ENCODE data around the gene ICE1. TPM values are rescaled to one million over a fixed set of nuclear protein-coding genes. Genes with fewer than 3 reads are reported as not detected.

ICE1 gene
- total RNA-seq, 1 experiment from 2014 or later = 27.8 TPM

DNA sequence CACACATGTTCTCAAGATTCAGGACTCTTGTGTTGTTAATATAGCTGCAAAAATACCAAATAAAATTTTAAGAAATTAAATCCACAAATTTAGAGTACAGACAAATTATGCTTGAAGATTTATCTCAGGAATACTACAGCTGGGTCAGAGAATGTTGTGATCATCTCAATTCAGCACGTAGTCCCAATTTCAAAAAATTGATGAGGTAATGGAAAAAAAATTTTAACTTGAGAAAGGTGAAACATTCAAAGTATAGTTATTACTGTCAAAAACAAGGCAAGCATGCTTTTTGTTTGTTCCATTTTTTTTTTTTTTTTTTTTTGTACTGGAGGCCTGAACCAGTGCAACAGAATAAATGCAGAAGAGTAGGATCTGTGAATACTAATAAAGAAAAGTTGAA, 29.4 kb downstream of the ICE1 start:
- H3K27me3 Mint-ChIP-seq (ENCODE audit: unreplicated experiment) = no peaks in the 10 kb centered on the region
- H3K4me1 Mint-ChIP-seq (ENCODE audit: low read depth, unreplicated experiment) = no peaks in the 10 kb centered on the region
- H3K27ac Mint-ChIP-seq (ENCODE audit: unreplicated experiment) = no peak overlapping the region
- no TSS peak for BruUV-seq (replicated peaks)
- CTCF ChIA-PET = interaction anchor here (0.7 kb wide), 1 partner anchor 136 kb away, joined by 3 read pairs; no protein-coding TSS in a partner anchor
- H3K9me3 Mint-ChIP-seq (ENCODE audit: low read depth, unreplicated experiment) = no peaks in the 10 kb centered on the region
- TF ChIP-seq, protein P1, sequence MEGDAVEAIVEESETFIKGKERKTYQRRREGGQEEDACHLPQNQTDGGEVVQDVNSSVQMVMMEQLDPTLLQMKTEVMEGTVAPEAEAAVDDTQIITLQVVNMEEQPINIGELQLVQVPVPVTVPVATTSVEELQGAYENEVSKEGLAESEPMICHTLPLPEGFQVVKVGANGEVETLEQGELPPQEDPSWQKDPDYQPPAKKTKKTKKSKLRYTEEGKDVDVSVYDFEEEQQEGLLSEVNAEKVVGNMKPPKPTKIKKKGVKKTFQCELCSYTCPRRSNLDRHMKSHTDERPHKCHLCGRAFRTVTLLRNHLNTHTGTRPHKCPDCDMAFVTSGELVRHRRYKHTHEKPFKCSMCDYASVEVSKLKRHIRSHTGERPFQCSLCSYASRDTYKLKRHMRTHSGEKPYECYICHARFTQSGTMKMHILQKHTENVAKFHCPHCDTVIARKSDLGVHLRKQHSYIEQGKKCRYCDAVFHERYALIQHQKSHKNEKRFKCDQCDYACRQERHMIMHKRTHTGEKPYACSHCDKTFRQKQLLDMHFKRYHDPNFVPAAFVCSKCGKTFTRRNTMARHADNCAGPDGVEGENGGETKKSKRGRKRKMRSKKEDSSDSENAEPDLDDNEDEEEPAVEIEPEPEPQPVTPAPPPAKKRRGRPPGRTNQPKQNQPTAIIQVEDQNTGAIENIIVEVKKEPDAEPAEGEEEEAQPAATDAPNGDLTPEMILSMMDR (IDR thresholded peaks at IDR 0.05; ENCODE audit: unreplicated experiment) = no peak
- no peak for DNase-seq
- intact Hi-C loops (cut with micrococcal nuclease; ENCODE audit: unreplicated experiment) = no loop called here
- peaks cover 5% of the 10 kb centered on the region for H3K36me3 Mint-ChIP-seq (ENCODE audit: insufficient read depth, unreplicated experiment)
- no peak overlapping the region for H3K4me3 Mint-ChIP-seq (ENCODE audit: low read depth, unreplicated experiment)

DNA sequence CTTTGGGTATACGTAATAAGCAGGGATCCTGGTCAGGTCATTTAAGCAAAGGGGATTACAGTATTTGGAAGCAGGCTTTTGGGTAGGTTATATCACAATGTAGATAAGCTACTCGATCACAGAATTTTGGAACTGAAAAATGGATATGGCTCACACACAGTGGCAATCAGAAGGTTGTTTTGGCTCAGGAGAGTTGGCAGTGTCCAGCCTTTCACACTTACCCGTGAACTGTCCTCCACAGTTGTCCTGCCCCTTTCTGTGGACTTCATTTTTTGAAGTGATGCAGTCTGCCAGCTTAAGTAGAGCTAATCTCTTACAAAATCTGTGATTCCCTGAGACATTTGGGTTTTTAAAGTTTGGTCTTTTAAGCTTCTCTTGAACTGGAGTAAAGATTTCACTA, 30.7 kb downstream of the ICE1 start:
- Mint-ChIP-seq H3K4me1 (ENCODE audit: low read depth, unreplicated experiment) (no peaks in the 10 kb centered on the region), H3K9me3 (ENCODE audit: low read depth, unreplicated experiment) (no peaks in the 10 kb centered on the region), H3K27ac (ENCODE audit: unreplicated experiment) (no peak overlapping the region), H3K36me3 (ENCODE audit: insufficient read depth, unreplicated experiment) (peaks cover 11% of the 10 kb centered on the region), H3K4me3 (ENCODE audit: low read depth, unreplicated experiment) (no peak overlapping the region), H3K27me3 (ENCODE audit: unreplicated experiment) (no peaks in the 10 kb centered on the region)
- CTCF ChIA-PET = no interaction called here
- TF ChIP-seq, protein P1 (IDR thresholded peaks at IDR 0.05; ENCODE audit: unreplicated experiment) = no peak
- intact Hi-C loops (cut with micrococcal nuclease; ENCODE audit: unreplicated experiment) = no loop called here
- BruUV-seq (replicated peaks) = no TSS peak
- no peak for DNase-seq

DNA sequence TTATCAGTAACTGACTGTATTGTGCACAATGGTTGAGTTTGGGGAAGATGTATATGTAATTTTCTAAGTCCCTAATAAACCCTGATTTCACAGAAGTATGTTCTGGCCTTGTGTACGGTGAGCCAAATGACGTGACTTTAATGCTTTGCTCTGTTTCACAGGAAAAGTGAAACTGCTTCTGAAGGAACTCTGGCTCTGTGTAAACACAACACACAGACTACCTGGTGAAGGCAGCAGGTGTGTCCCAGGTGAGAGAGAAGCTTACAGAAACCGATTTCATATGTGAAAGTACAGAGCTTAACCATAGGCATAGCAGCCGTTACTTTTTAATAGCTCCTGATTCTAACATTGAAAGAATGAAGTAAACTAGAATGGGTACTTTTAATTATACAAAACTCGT, 31.9 kb downstream of the ICE1 start:
- TF ChIP-seq, protein P1 (IDR thresholded peaks at IDR 0.05; ENCODE audit: unreplicated experiment) = no peak

DNA sequence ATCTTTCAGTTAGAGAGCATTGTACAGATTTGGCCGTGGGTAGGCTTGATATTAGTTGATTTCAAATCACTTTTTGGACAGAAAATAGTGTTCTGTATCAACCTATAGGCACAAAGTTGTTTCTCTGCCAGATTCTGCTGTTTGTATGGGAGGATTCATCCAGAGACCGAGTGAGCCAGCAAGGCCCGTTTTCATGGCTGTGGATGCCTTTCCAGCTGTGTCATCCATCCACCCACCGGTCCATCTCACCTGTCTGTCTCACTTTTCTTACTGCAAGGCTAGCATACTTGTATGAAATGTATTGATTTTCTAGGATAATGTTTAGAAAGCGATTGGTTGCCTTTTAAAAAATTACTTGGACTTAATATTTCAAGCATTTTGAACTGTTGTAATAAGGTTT, 34.4 kb downstream of the ICE1 start:
- no peak for DNase-seq
- no peaks in the 10 kb centered on the region for H3K4me1 Mint-ChIP-seq (ENCODE audit: low read depth, unreplicated experiment)
- BruUV-seq (replicated peaks) = no TSS peak
- H3K9me3 Mint-ChIP-seq (ENCODE audit: low read depth, unreplicated experiment) = no peaks in the 10 kb centered on the region
- TF ChIP-seq, protein P1 (IDR thresholded peaks at IDR 0.05; ENCODE audit: unreplicated experiment) = no peak
- no peaks in the 10 kb centered on the region for H3K27me3 Mint-ChIP-seq (ENCODE audit: unreplicated experiment)
- H3K36me3 Mint-ChIP-seq (ENCODE audit: insufficient read depth, unreplicated experiment) = peaks cover 17% of the 10 kb centered on the region
- intact Hi-C loops (cut with micrococcal nuclease; ENCODE audit: unreplicated experiment) = no loop called here
- CTCF ChIA-PET = no interaction called here
- H3K27ac Mint-ChIP-seq (ENCODE audit: unreplicated experiment) = no peak overlapping the region
- H3K4me3 Mint-ChIP-seq (ENCODE audit: low read depth, unreplicated experiment) = no peak overlapping the region

More for the DNA sequence above, 31.9 kb downstream of the ICE1 start:
- CTCF ChIA-PET = no interaction called here
- Mint-ChIP-seq H3K4me1 (ENCODE audit: low read depth, unreplicated experiment) (no peaks in the 10 kb centered on the region), H3K27ac (ENCODE audit: unreplicated experiment) (no peak overlapping the region), H3K9me3 (ENCODE audit: low read depth, unreplicated experiment) (no peaks in the 10 kb centered on the region), H3K36me3 (ENCODE audit: insufficient read depth, unreplicated experiment) (peaks cover 12% of the 10 kb centered on the region), H3K4me3 (ENCODE audit: low read depth, unreplicated experiment) (no peak overlapping the region), H3K27me3 (ENCODE audit: unreplicated experiment) (no peaks in the 10 kb centered on the region)
- BruUV-seq (replicated peaks) = no TSS peak
- no peak for DNase-seq
- intact Hi-C loops (cut with micrococcal nuclease; ENCODE audit: unreplicated experiment) = no loop called here

All from Calu3 (cell line).